ENCODE measurements around the gene NET1. TPM values are rescaled to one million over a fixed set of nuclear protein-coding genes. Genes with fewer than 3 reads are reported as not detected.

The NET1 gene
- total RNA-seq, 1 donor from 2014 or later, result 70.2 TPM

DNA sequence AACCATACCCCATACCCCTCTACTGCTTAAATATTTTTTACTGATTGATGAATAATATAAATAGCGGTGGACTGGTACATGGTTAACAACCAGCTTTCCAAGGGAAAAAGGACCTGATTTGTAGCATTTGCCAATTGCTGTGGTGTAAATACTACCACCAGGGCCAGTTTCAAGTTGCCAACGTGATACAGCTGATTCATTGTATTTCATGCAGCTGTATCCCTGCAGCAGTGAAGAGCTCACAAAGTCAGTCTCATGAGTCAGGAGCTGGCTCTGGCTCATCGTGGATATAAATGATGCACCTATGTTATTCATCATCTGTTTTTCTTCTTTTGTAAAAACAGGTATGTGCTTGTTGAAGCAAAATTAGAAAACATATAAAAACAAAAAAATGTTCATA, 71.8 kb downstream of the NET1 start:
- no peaks in the 10 kb centered on the region for H3K36me3 Mint-ChIP-seq (ENCODE audit: low read depth)
- no peaks in the 10 kb centered on the region for H3K27me3 Mint-ChIP-seq (ENCODE audit: low read depth)
- no peak overlapping the region for H3K27ac Mint-ChIP-seq (ENCODE audit: unreplicated experiment)
- no peak for TF ChIP-seq CTCF (conservative IDR thresholded peaks at IDR 0.05)
- H3K4me1 Mint-ChIP-seq, result no peaks in the 10 kb centered on the region
- no peak for DNase-seq (ENCODE audit: low read depth, low spot score)
- H3K4me3 Mint-ChIP-seq, result no peak overlapping the region
- peaks cover 2% of the 10 kb centered on the region for H3K9me3 Mint-ChIP-seq

DNA sequence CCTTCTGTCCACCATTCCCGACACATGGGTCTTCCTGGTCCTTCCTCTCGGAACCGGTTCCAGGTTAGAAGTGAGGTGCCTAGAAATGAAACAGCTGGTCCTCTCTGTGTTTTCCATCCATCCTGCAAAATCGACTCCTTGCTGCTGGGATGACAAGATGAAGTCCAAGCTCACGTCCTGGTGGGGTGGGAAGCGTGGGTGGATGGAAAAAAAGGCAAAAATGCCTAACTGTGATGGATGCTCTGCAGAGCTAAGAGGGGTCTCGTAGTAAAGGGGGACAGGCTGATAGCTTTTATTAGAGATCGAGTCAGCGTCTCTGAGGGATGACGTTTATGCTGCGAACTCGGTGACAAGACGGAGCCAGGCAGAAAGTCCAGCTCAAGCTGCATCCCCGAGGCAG, 72.9 kb downstream of the NET1 start:
- no peak for TF ChIP-seq CTCF (conservative IDR thresholded peaks at IDR 0.05)
- H3K36me3 Mint-ChIP-seq (ENCODE audit: low read depth), result no peaks in the 10 kb centered on the region
- no peak for DNase-seq (ENCODE audit: low read depth, low spot score)
- H3K27ac Mint-ChIP-seq (ENCODE audit: unreplicated experiment), result no peak overlapping the region
- no peaks in the 10 kb centered on the region for H3K4me1 Mint-ChIP-seq
- peaks cover 2% of the 10 kb centered on the region for H3K9me3 Mint-ChIP-seq
- no peaks in the 10 kb centered on the region for H3K27me3 Mint-ChIP-seq (ENCODE audit: low read depth)
- no peak overlapping the region for H3K4me3 Mint-ChIP-seq

- H3K27me3 Mint-ChIP-seq (ENCODE audit: low read depth), result no peaks in the 10 kb centered on the region
- no peak for TF ChIP-seq CTCF (conservative IDR thresholded peaks at IDR 0.05)
- no peak for DNase-seq (ENCODE audit: low read depth, low spot score)
- no peak overlapping the region for H3K4me3 Mint-ChIP-seq
- H3K9me3 Mint-ChIP-seq, result peaks cover 2% of the 10 kb centered on the region
- no peaks in the 10 kb centered on the region for H3K36me3 Mint-ChIP-seq (ENCODE audit: low read depth)
- no peaks in the 10 kb centered on the region for H3K4me1 Mint-ChIP-seq
- H3K27ac Mint-ChIP-seq (ENCODE audit: unreplicated experiment), result no peak overlapping the region
Measured at GRCh38 chr10:5485948-5486852, 73.8 kb downstream of the NET1 start.

DNA sequence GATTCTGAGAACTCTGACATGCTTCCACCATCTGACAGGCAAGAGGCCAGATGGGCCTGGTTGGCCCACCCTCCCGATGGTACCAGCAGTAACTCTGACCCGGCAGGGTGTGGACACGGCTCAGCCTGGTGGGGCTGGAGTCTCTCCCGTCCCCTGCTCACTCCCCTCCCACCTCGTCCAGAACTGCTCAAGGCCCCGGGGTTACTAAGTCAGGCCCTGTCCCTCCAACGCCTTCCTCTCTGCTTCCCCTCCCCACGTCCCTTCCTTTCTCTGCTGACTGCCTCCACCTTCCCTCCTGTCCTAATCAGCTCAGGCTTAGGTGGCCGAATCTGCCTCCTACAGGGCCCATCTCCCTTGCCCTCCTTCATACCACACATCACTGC, 74.5 kb downstream of the NET1 start:
- Mint-ChIP-seq H3K27ac (ENCODE audit: unreplicated experiment) (no peak overlapping the region), H3K27me3 (ENCODE audit: low read depth) (no peaks in the 10 kb centered on the region), H3K4me1 (no peaks in the 10 kb centered on the region), H3K4me3 (no peak overlapping the region), H3K9me3 (peaks cover 2% of the 10 kb centered on the region), H3K36me3 (ENCODE audit: low read depth) (no peaks in the 10 kb centered on the region)
- DNase-seq (ENCODE audit: low read depth, low spot score), result no peak
- no peak for TF ChIP-seq CTCF (conservative IDR thresholded peaks at IDR 0.05)

DNA sequence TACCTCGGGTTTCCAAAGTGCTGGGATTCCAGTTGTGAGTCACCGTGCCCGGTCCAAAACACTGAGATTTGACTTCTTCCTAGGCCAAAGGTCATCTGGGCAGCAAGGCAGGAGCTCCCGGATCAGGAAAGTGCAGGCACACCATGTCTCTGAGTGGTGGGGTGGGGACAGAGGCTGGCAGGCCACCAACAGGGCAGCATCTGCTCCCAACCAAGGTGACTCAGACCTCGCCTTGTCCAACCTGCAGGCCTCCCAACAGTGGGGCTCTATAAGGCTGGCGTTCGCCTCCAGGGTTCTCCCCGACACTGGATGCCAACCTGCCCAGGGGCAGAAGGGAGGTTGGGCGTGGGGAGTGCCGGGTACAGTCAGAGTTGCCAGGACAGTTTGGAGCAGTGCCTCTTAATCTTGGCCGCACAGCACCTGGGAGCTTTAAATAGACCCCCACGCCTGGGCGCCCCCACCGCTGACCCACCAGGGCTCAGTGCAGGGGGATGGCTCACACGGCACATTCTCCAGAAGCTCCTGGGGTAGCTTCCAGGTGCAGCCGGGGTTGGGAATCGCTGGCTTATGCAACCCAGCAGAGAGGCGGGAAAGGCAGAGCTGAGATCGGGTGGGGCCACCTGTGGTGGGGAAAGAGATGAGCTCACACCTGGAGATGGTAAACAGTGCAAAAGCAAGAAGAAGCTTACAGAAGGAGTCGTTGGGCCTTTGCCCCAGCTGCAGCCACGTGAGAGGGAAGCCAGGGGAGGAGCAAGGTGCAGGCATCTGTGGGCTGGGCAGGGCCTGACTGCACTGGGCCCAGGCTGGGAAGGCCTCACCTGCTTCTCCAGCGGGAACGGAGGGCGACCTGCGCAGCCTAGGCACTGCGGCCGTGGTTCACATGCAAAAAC, 76.2 kb downstream of the NET1 start:
- no peak overlapping the region for H3K27ac Mint-ChIP-seq (ENCODE audit: unreplicated experiment)
- no peak overlapping the region for H3K4me3 Mint-ChIP-seq
- H3K27me3 Mint-ChIP-seq (ENCODE audit: low read depth), result no peaks in the 10 kb centered on the region
- H3K36me3 Mint-ChIP-seq (ENCODE audit: low read depth), result no peaks in the 10 kb centered on the region
- no peak for TF ChIP-seq CTCF (conservative IDR thresholded peaks at IDR 0.05)
- H3K4me1 Mint-ChIP-seq, result no peaks in the 10 kb centered on the region
- no peaks in the 10 kb centered on the region for H3K9me3 Mint-ChIP-seq
- DNase-seq (ENCODE audit: low read depth, low spot score), result no peak

All from neural crest cell (in vitro differentiated cells).